ENCODE results near the gene ATP5F1E.
A peak's percentile ranks its signal among the peaks of the same experiment; 100 is the strongest.

The ATP5F1E gene

GRCh38 chr20:59032023-59032712 lies at the start of gene ATP5F1E:
Gene ATP5F1E (minus strand): TSS chr20:59032335. CDS start chr20:59032251, 84 bp downstream.
- H3K4me1 ChIP-seq (ENCODE audit: control insufficient read depth, insufficient read depth, low read length): peaks cover 7% of the 10 kb centered on the region; the same call in 1 of the 2 replicates
- peak within 1 kb of the TSS; percentile 91 for H3K27ac ChIP-seq (ENCODE audit: extremely low read depth, low read depth, low read length)
- H3K4me3 ChIP-seq (ENCODE audit: low read depth, low read length): peak within 1 kb of the TSS; percentile 95
- CTCF ChIA-PET: interaction anchor here (0.5 to 1.1 kb wide), 5 partner anchors 26 to 916 kb away, joined by 3 to 5 read pairs (median 3); no protein-coding TSS in a partner anchor
- no peaks in the 10 kb centered on the region for H3K9me3 ChIP-seq (ENCODE audit: control insufficient read depth, insufficient read depth, low read depth, low read length)
- peaks cover 13 to 77% of the 10 kb centered on the region in 2 experiments for H3K36me3 ChIP-seq (ENCODE audit: control insufficient read depth in 2 of 2, insufficient read depth in 1 of 2, low read length in 2 of 2)
- POLR2A ChIA-PET: interaction anchor here (0.5 to 2.2 kb wide), 27 partner anchors 9 to 381 kb away, joined by 3 to 28 read pairs (median 6); partner anchors contain the start of genes NELFCD, PRELID3B, STX16 and TUBB1
- TF ChIP-seq, protein P1, sequence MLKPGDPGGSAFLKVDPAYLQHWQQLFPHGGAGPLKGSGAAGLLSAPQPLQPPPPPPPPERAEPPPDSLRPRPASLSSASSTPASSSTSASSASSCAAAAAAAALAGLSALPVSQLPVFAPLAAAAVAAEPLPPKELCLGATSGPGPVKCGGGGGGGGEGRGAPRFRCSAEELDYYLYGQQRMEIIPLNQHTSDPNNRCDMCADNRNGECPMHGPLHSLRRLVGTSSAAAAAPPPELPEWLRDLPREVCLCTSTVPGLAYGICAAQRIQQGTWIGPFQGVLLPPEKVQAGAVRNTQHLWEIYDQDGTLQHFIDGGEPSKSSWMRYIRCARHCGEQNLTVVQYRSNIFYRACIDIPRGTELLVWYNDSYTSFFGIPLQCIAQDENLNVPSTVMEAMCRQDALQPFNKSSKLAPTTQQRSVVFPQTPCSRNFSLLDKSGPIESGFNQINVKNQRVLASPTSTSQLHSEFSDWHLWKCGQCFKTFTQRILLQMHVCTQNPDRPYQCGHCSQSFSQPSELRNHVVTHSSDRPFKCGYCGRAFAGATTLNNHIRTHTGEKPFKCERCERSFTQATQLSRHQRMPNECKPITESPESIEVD (tag by site-specific recombination; IDR thresholded peaks at IDR 0.05): no peak
- TF ChIP-seq ZNF792 (tag by site-specific recombination; IDR thresholded peaks at IDR 0.05) (no peak), ZNF426 (tag by site-specific recombination; IDR thresholded peaks at IDR 0.05) (no peak), ZNF596 (tag by site-specific recombination; IDR thresholded peaks at IDR 0.05) (peak; percentile 42; the same call in 1 of the 2 replicates), ZNF433 (tag by site-specific recombination; IDR thresholded peaks at IDR 0.05; ENCODE audit: low read depth) (no peak), ZNF624 (tag by site-specific recombination; IDR thresholded peaks at IDR 0.05) (no peak), SALL2 (tag by site-specific recombination; IDR thresholded peaks at IDR 0.05; ENCODE audit: borderline replicate concordance) (no peak), ZNF777 (tag by site-specific recombination; IDR thresholded peaks at IDR 0.05; ENCODE audit: borderline replicate concordance) (peak; percentile 45; the same call in 1 of the 2 replicates), ZNF274 (IDR thresholded peaks at IDR 0.05; ENCODE audit: low read length) (no peak), ZNF274 (tag by site-specific recombination; IDR thresholded peaks at IDR 0.05; ENCODE audit: borderline replicate concordance) (no peak), ZNF660 (tag by site-specific recombination; IDR thresholded peaks at IDR 0.05) (0 out of 2 replicates have a peak, but pooled peaks have one; percentile 43), GLIS1 (tag by site-specific recombination; IDR thresholded peaks at IDR 0.05) (0 out of 2 replicates have a peak, but pooled peaks have one; percentile 32), ZNF26 (tag by site-specific recombination; IDR thresholded peaks at IDR 0.05) (no peak), ZFP69B (tag by site-specific recombination; IDR thresholded peaks at IDR 0.05) (no peak), ZNF768 (tag by site-specific recombination; IDR thresholded peaks at IDR 0.05) (no peak), ZNF416 (tag by site-specific recombination; IDR thresholded peaks at IDR 0.05) (no peak), KLF17 (tag by site-specific recombination; IDR thresholded peaks at IDR 0.05) (peak; percentile 17; the same call in 1 of the 2 replicates), ZNF292 (tag by site-specific recombination; IDR thresholded peaks at IDR 0.05; ENCODE audit: borderline replicate concordance, low read depth) (no peak), RBAK (tag by site-specific recombination; IDR thresholded peaks at IDR 0.05) (no peak), ZNF214 (tag by site-specific recombination; IDR thresholded peaks at IDR 0.05; ENCODE audit: borderline replicate concordance) (no peak), TRIM28 (IDR thresholded peaks at IDR 0.05; ENCODE audit: borderline replicate concordance, low read length) (no peak), ZNF521 (tag by site-specific recombination; IDR thresholded peaks at IDR 0.05) (no peak), SP3 (tag by site-specific recombination; IDR thresholded peaks at IDR 0.05) (peak; percentile 80), ZNF621 (tag by site-specific recombination; IDR thresholded peaks at IDR 0.05) (no peak), ZNF311 (tag by site-specific recombination; IDR thresholded peaks at IDR 0.05; ENCODE audit: borderline replicate concordance) (no peak), ZXDB (tag by site-specific recombination; IDR thresholded peaks at IDR 0.05) (peak; percentile 100), ZNF366 (tag by site-specific recombination; conservative IDR thresholded peaks at IDR 0.05) (no peak), PRDM10 (tag by site-specific recombination; IDR thresholded peaks at IDR 0.05) (peak; percentile 95), SCRT2 (tag by site-specific recombination; IDR thresholded peaks at IDR 0.05) (no peak), FEZF1 (tag by site-specific recombination; IDR thresholded peaks at IDR 0.05) (no peak), ZNF404 (tag by site-specific recombination; IDR thresholded peaks at IDR 0.05) (no peak)

Data from HEK293 (cell line).